Camera-type eye (tissue), 1 donor: ENCODE data around the gene TP53AIP1. TPM values are rescaled to one million over a fixed set of nuclear protein-coding genes. Genes with fewer than 3 reads are reported as not detected.

Source experiments
- total RNA-seq: library from RNA; depleted of rRNA; stranded (reverse); fragments of >200 nt; gene quantifications from one replicate; pipeline ENCODE4 v1.2.3, GENCODE V29; 2014

The TP53AIP1 gene
- total RNA-seq = 0.82 TPM

DNA sequence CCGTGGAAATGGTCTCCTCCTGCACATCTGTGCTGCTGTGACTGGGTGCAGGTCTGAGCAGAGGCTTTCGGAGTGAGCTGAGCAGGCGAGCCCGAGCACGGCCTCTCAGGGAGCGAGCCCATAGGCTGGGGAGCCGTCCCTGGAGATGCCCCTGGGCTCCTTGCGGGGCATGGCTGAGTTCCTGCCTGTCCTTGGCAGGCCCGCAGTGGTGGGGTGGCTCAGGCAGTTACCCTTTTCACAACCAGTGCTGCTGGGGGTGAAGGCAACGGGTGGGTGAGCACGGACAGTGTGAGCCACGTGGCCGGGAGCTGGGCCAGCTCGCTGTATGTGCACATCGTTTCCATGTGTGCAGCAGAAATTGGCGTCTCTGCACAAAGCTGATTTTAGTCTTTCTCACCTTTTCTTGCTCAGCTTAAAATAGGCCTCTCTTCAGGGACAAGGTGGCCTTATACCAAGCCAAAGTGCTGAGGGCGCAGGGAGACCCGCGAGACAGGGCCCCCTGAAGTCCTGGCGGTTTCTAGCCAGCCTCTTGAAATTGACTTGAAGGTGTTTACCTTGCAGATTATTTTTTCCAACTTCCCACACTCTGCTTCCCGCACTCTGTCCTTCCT, at the start of gene TP53AIP1:
TSS of gene TP53AIP1 (minus strand) at position 55 of the 611 bp plus-strand sequence. CDS start 5,053 bp downstream, outside the sequence.

GRCh38 chr11:128890543-128891368, 51.9 kb downstream of the TP53AIP1 start, which contains the start of gene KCNJ5:
Gene KCNJ5 (plus strand): TSS chr11:128891356. CDS start chr11:128911274, 19,918 bp downstream.

Other genes starting within 250 kb of the TP53AIP1 start
- gene FLI1, start 248.8 kb downstream of the TP53AIP1 start, total RNA-seq = 15.6 TPM
- not detected for gene KCNJ1, start 75.6 kb downstream of the TP53AIP1 start, total RNA-seq
- gene KCNJ5, start 51.5 kb downstream of the TP53AIP1 start, total RNA-seq = 4.3 TPM
- 56.8 TPM for gene ARHGAP32, start 249.5 kb upstream of the TP53AIP1 start, total RNA-seq